ENCODE measurements around the gene ACOT7. TPM values are rescaled to one million over a fixed set of nuclear protein-coding genes. Genes with fewer than 3 reads are reported as not detected.

The ACOT7 gene
- total RNA-seq, 1 experiment from 2014 or later = 165 TPM

DNA sequence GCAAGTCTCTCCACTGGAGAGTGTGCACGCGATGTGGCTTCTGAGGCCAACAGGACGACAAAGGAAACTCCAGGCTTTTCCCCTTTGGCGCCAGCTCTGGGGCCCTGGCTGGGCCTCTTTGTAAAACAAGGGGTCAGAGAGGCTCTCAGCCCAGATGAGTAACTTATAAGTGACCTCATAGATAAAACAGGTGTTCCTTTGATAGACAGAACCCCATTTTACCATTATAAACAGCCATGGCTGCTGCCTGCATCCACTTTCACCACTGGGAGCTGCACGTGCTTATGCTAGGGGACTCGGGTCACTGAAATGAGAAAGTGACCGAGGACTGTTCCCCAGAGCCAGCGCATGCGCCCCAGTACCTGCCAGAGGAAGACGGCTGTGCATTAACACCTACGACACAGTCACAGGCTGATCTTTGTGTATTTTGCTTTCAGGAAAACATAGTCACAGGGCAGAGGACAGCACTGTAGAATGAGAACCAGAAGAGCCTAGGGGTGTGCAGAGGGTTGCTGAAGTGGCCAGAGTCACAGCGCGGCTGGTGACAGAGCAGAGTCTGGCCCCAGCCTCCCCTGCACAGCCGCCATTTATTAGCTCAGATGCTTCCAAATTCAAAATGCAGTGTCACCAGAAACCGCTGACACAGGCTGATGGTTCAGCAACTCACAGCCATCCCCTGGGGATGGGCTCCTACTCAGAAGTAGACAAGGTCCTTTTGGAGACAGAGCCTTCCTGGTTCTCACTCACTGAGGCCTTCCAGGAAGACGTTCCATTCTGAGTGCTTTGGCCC, 175.0 kb downstream of the ACOT7 start:
- intact Hi-C loops (cut with micrococcal nuclease) = no loop called here
- no peak overlapping the region for H3K4me3 ChIP-seq (ENCODE audit: low read length)
- H3K4me1 ChIP-seq (ENCODE audit: insufficient read depth, low read length) = peaks cover 44% of the 10 kb centered on the region
- H3K9ac ChIP-seq (ENCODE audit: low read length) = no peak overlapping the region
- no peaks in the 10 kb centered on the region for H4K20me1 ChIP-seq (ENCODE audit: low read length)
- no peaks in the 10 kb centered on the region for H3K9me3 ChIP-seq (ENCODE audit: low read length)
- no peak overlapping the region for H2AFZ ChIP-seq (ENCODE audit: low read length)
- DNase-seq (no peak), ATAC-seq (no peak)
- no peaks in the 10 kb centered on the region for H3K27me3 ChIP-seq (ENCODE audit: low read length)
- H3K36me3 ChIP-seq (ENCODE audit: low read depth, low read length) = peaks cover 44% of the 10 kb centered on the region
- 0 out of 2 replicates have a peak, but pooled peaks cover 4% of the 10 kb centered on the region for H3K79me2 ChIP-seq (ENCODE audit: low read length)
- POLR2A ChIA-PET (ENCODE audit: unreplicated experiment) = no interaction called here
- no peak overlapping the region for H3K4me2 ChIP-seq (ENCODE audit: low read length)
- H3F3A ChIP-seq (ENCODE audit: low read length, unreplicated experiment) = peaks cover 14% of the 10 kb centered on the region
- H3K27ac ChIP-seq (ENCODE audit: low read length) = no peak overlapping the region
- TF ChIP-seq EZH2phosphoT487 (IDR thresholded peaks at IDR 0.05; ENCODE audit: borderline replicate concordance, low read length) (no peak), EZH2 (IDR thresholded peaks at IDR 0.05; ENCODE audit: low read length, unreplicated experiment) (no peak)
- TF ChIP-seq, protein P1, sequence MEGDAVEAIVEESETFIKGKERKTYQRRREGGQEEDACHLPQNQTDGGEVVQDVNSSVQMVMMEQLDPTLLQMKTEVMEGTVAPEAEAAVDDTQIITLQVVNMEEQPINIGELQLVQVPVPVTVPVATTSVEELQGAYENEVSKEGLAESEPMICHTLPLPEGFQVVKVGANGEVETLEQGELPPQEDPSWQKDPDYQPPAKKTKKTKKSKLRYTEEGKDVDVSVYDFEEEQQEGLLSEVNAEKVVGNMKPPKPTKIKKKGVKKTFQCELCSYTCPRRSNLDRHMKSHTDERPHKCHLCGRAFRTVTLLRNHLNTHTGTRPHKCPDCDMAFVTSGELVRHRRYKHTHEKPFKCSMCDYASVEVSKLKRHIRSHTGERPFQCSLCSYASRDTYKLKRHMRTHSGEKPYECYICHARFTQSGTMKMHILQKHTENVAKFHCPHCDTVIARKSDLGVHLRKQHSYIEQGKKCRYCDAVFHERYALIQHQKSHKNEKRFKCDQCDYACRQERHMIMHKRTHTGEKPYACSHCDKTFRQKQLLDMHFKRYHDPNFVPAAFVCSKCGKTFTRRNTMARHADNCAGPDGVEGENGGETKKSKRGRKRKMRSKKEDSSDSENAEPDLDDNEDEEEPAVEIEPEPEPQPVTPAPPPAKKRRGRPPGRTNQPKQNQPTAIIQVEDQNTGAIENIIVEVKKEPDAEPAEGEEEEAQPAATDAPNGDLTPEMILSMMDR (conservative IDR thresholded peaks at IDR 0.05; ENCODE audit: low read depth, low read length) = no peak
- BruUV-seq (replicated peaks) = no TSS peak
- CTCF ChIA-PET = no interaction called here
- no peaks in the 10 kb centered on the region for H3K9me2 ChIP-seq (replicated peaks; ENCODE audit: low read length)

Small RNA genes lying within 50 kb of the gene (microRNA-seq; reads per million reads assigned to microRNA genes)
- not detected for gene MIR4252 (ENCODE audit: unreplicated experiment)

Other genes with a start within 250 kb of the ACOT7 start
- 0.55 and 2.8 TPM in 2 replicates for gene CHD5, start 213.4 kb downstream of the ACOT7 start, total RNA-seq (2014; rRNA removed)
- 283 and 297 TPM in 2 replicates for gene RPL22, start 194.2 kb downstream of the ACOT7 start, total RNA-seq (2014; rRNA removed)
- gene RNF207, start 187.6 kb downstream of the ACOT7 start, total RNA-seq (2014; rRNA removed) = 95.4 and 128 TPM in 2 replicates
- gene ICMT, start 157.8 kb downstream of the ACOT7 start, total RNA-seq (2014; rRNA removed) = 210 and 215 TPM in 2 replicates
- not detected in 2 replicates for gene HES3, start 149.6 kb downstream of the ACOT7 start, total RNA-seq (2014; rRNA removed)
- gene GPR153, start 132.7 kb downstream of the ACOT7 start, total RNA-seq (2014; rRNA removed) = 98.7 and 113 TPM in 2 replicates
- gene HES2, start 26.2 kb upstream of the ACOT7 start, total RNA-seq (2014; rRNA removed) = 41.0 and 42.9 TPM in 2 replicates
- 11.1 and 14.1 TPM in 2 replicates for gene ESPN, start 31.0 kb upstream of the ACOT7 start, total RNA-seq (2014; rRNA removed)
- 42.5 and 60.1 TPM in 2 replicates for gene TNFRSF25, start 72.4 kb upstream of the ACOT7 start, total RNA-seq (2014; rRNA removed)
- 42.8 and 66.1 TPM in 2 replicates for gene PLEKHG5, start 97.9 kb upstream of the ACOT7 start, total RNA-seq (2014; rRNA removed)
- 79.1 and 102 TPM in 2 replicates for gene NOL9, start 160.7 kb upstream of the ACOT7 start, total RNA-seq (2014; rRNA removed)
- not detected in 2 replicates for gene TAS1R1, start 161.5 kb upstream of the ACOT7 start, total RNA-seq (2014; rRNA removed)
- gene ZBTB48, start 186.2 kb upstream of the ACOT7 start, total RNA-seq (2014; rRNA removed) = 42.7 and 47.2 TPM in 2 replicates
- gene KLHL21, start 209.1 kb upstream of the ACOT7 start, total RNA-seq (2014; rRNA removed) = 82.5 and 105 TPM in 2 replicates
- 13.2 and 14.9 TPM in 2 replicates for gene PHF13, start 220.0 kb upstream of the ACOT7 start, total RNA-seq (2014; rRNA removed)
- gene THAP3, start 231.1 kb upstream of the ACOT7 start, total RNA-seq (2014; rRNA removed) = 42.4 and 54.6 TPM in 2 replicates

Data from PC-3 (cell line).